Neuronal stem cell (in vitro differentiated cells): ENCODE results near the gene UNK.

Experiments
- DNase-seq: peaks from one replicate; pipeline ENCODE4 v3.0.0-alpha.2; 2013; ENCODE audit warnings: low spot score
- H2AFZ ChIP-seq: one replicate; pipeline ENCODE4 v1.6.1; 2013; ENCODE audit warnings: mild to moderate bottlenecking, low read length, inconsistent platforms
- H2AK5ac ChIP-seq: 2 replicates; pipeline ENCODE4 v1.6.1; 2013; ENCODE audit warnings: low read depth, mild to moderate bottlenecking, inconsistent platforms, low read length, moderate library complexity, mixed read lengths
- H2BK120ac ChIP-seq: 2 replicates; pipeline ENCODE4 v1.6.1; 2013; ENCODE audit warnings: low read depth, mild to moderate bottlenecking, inconsistent platforms, low read length, moderate library complexity, mixed read lengths
- H2BK12ac ChIP-seq: one replicate; pipeline ENCODE4 v1.6.1; 2013; ENCODE audit warnings: low read length, inconsistent platforms
- H2BK15ac ChIP-seq: 2 replicates; pipeline ENCODE4 v1.6.1; 2013; ENCODE audit warnings: mild to moderate bottlenecking, low read length, inconsistent platforms, mixed read lengths
- H2BK5ac ChIP-seq: one replicate; pipeline ENCODE4 v1.6.1; 2013; ENCODE audit warnings: inconsistent platforms, mild to moderate bottlenecking, low read length, moderate library complexity
- H3K14ac ChIP-seq: one replicate; pipeline ENCODE4 v1.6.1; 2013; ENCODE audit warnings: low read length, inconsistent platforms
- H3K18ac ChIP-seq: 2 replicates; pipeline ENCODE4 v1.6.1; 2013; ENCODE audit warnings: low read length, inconsistent platforms
- H3K23ac ChIP-seq: 2 replicates; pipeline ENCODE4 v1.6.1; 2013; ENCODE audit warnings: low read depth, mild to moderate bottlenecking, mixed read lengths, low read length, inconsistent platforms; ENCODE audit not compliant: poor library complexity
- H3K27ac ChIP-seq: replicated peaks from 3 replicates; pipeline ENCODE4 v1.5.1; 2013; ENCODE audit warnings: low read length, inconsistent platforms
- H3K27me3 ChIP-seq, 3 experiments: 2 replicates each; pipeline ENCODE4 v1.6.1; 2013; ENCODE audit warnings: low read length in 3 of 3, mild to moderate bottlenecking in 2 of 3, inconsistent platforms in 1 of 3, low read depth in 1 of 3, mixed read lengths in 1 of 3, moderate library complexity in 1 of 3; ENCODE audit not compliant: control insufficient read depth in 3 of 3, insufficient read depth in 3 of 3
- H3K36me3 ChIP-seq, 2 donors: replicated peaks in 1 of 2; 2 replicates each; pipeline ENCODE4 v1.6.1; 2013; ENCODE audit warnings: low read length in 2 of 2; ENCODE audit not compliant: control insufficient read depth in 2 of 2, insufficient read depth in 2 of 2
- H3K4ac ChIP-seq: 2 replicates; pipeline ENCODE4 v1.6.1; 2013; ENCODE audit warnings: inconsistent platforms, mild to moderate bottlenecking, low read length, moderate library complexity
- H3K4me1 ChIP-seq, 2 donors: 1 replicate in 1 of 2; 2 replicates in 1 of 2; pipeline ENCODE4 v1.6.1; 2013; ENCODE audit warnings: low read length in 2 of 2, low read depth in 1 of 2; ENCODE audit not compliant: control insufficient read depth in 2 of 2, insufficient read depth in 1 of 2
- H3K4me2 ChIP-seq: one replicate; pipeline ENCODE4 v1.6.1; 2013; ENCODE audit warnings: mild to moderate bottlenecking, low read length, inconsistent platforms; ENCODE audit not compliant: insufficient read depth, poor library complexity, severe bottlenecking
- H3K4me3 ChIP-seq, 2 donors: 2 replicates each; pipeline ENCODE4 v1.5.1; 2013; ENCODE audit warnings: low read length in 2 of 2, mild to moderate bottlenecking in 2 of 2, inconsistent platforms in 1 of 2, moderate library complexity in 1 of 2
- H3K79me1 ChIP-seq: one replicate; pipeline ENCODE4 v1.6.1; 2013; ENCODE audit warnings: low read depth, mild to moderate bottlenecking, inconsistent platforms, low read length, moderate library complexity
- H3K9ac ChIP-seq: one replicate; pipeline ENCODE4 v1.6.1; 2013; ENCODE audit warnings: mild to moderate bottlenecking, low read depth, low read length, inconsistent platforms; ENCODE audit not compliant: poor library complexity
- H3K9me3 ChIP-seq, 2 donors: replicated peaks in 1 of 2; 2 replicates each; pipeline versions ENCODE3 to v1.6.1; 2013; ENCODE audit warnings: low read length in 2 of 2, mild to moderate bottlenecking in 2 of 2, inconsistent platforms in 1 of 2, low read depth in 1 of 2, mixed read lengths in 1 of 2, moderate library complexity in 1 of 2; ENCODE audit not compliant: control insufficient read depth in 2 of 2, insufficient read depth in 1 of 2
- H4K8ac ChIP-seq: one replicate; pipeline ENCODE4 v1.6.1; 2013; ENCODE audit warnings: low read depth, mild to moderate bottlenecking, inconsistent platforms, low read length, moderate library complexity
- H4K91ac ChIP-seq: one replicate; pipeline ENCODE4 v1.6.1; 2013; ENCODE audit warnings: low read length, low read depth, mild to moderate bottlenecking, inconsistent platforms; ENCODE audit not compliant: poor library complexity
- WGBS, 2 donors: extraction: QIAGEN DNeasy Blood & Tissue Kit; methylation state at CpG; one replicate each; pipeline ENCODE4 v1.1.7; 2013; ENCODE audit warnings: missing lambda C conversion rate in 2 of 2, mixed read lengths in 1 of 2; ENCODE audit not compliant: insufficient read length in 2 of 2, insufficient replicate concordance in 1 of 2; ENCODE audit errors: extremely low coverage in 2 of 2; 5-methylcytosine and 5-hydroxymethylcytosine counted together

UNK gene

DNA sequence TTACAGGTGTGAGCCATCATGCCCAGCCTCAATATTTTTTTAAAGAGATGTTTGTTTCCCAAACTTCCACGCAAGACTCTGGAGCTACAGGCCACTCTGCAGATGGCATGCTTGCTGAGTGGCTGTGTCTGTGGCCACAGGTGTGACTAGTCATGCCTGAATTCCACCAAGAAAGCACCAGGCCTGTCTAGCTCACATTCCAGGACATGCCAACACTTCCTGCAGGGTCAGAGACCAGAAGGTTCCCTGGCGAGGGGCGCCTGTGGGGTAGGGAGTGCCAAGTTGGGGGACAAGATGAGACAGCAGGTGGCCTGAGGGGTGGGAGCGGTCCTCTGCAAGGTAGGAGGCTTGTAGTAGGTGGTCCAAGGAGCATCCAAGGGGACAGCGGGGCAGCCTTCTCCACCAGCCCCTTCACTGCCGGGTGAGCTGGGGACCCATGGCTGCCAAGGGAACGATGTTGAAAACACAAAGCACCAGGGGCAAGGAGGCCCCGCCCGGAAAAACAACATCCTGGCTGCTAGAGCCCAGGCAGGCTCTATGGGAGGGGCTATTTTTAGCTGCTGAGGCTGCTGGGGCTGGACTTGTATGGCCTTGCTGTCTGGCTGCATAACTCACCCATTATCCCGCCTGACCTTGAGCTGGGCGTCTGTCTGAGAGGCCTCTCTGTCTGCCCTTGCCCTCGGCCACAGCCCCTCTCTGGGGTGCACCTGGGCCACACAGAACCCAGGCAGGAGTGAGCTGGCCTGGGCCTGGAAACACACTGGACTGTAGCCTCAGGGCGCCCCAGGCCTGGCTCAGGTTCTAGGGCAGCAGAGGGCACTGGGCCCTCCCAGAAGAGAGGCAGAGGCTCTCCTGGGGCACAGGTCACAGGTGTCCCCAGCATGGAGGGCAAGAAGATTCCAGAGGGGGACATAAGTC lies 88.1 kb downstream of the UNK start:
- Histone ChIP-seq H3K4me2 (no peak overlapping the region), H3K79me1 (no peaks in the 10 kb centered on the region), H2BK15ac (peak overlapping the region; percentile 78), H3K18ac (peak overlapping the region; percentile 44), H3K36me3 (no peaks in the 10 kb centered on the region), H2AFZ (no peak overlapping the region), H3K9ac (no peak overlapping the region), H3K27ac (no peak overlapping the region), H2AK5ac (peak overlapping the region; percentile 74), H3K4me3 (no peak overlapping the region), H2BK120ac (no peak overlapping the region), H3K9me3 (no peaks in the 10 kb centered on the region), H3K23ac (peak overlapping the region; percentile 3), H4K8ac (peak overlapping the region; percentile 19), H3K27me3 (peaks cover 9 to 42% (median 20%) of the 10 kb centered on the region in 3 experiments), H3K4ac (no peak overlapping the region), H4K91ac (no peak overlapping the region), H3K14ac (no peak overlapping the region), H2BK12ac (no peak overlapping the region), H3K4me1 (peaks cover 8 to 18% of the 10 kb centered on the region in 2 donors), H2BK5ac (peak overlapping the region; percentile 93)
- no peak for DNase-seq
- no CpG with 5 or more reads among the region's 13 CpGs for WGBS, 2 donors

DNA sequence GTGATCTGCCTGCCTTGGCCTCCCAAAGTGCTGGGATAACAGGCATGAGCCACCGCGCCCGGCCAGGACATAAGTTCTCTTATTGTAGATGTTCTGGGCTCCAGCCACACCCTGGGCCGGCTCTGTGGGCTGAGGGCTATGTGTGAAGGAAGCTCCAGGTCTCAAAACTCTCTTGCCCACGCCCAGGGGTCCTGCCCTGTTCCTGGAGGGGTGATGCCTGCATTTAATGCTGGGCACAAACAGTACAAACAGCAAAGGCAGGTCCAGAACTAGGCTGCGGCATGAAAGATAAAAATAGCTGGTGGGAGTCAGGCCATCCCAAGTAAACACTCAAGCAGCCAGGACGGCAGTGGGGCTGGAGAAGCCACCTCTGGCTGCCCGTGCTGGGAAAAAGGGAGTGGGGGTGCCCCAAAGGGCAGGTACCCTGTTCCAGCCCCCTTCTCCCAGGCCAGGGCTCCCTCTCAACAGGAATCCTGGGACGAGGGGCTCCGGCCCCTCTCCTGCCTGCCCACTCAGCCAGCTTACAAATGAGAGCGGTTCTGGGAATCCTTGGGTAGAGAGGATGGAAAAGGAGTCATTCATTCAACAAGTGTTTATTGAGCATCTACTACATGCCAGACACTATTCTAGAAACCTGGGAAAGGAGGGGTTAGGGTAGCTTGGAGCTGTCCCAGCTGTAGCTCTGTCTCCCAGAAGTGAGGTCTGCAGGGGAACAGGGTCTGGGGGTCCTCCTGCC lies 89.1 kb downstream of the UNK start:
- H3K14ac ChIP-seq = no peak overlapping the region
- H3K27me3 ChIP-seq = peaks cover 14 to 52% (median 31%) of the 10 kb centered on the region in 3 experiments
- peak overlapping the region; percentile 94 for H2BK15ac ChIP-seq
- no peak overlapping the region for H3K23ac ChIP-seq
- H2BK120ac ChIP-seq = no peak overlapping the region
- no peaks in the 10 kb centered on the region for H3K9me3 ChIP-seq
- WGBS, 2 donors = no CpG with 5 or more reads among the region's 11 CpGs
- H4K8ac ChIP-seq = no peak overlapping the region
- H3K18ac ChIP-seq = no peak overlapping the region
- H3K36me3 ChIP-seq = no peaks in the 10 kb centered on the region
- no peaks in the 10 kb centered on the region for H3K79me1 ChIP-seq
- H2AK5ac ChIP-seq = no peak overlapping the region
- H4K91ac ChIP-seq = no peak overlapping the region
- H2AFZ ChIP-seq = no peak overlapping the region
- no peak overlapping the region for H3K4me3 ChIP-seq
- no peak overlapping the region for H3K4me2 ChIP-seq
- H3K4me1 ChIP-seq = peaks cover 8 to 18% of the 10 kb centered on the region in 2 donors
- no peak overlapping the region for H2BK12ac ChIP-seq
- no peak overlapping the region for H3K27ac ChIP-seq
- peak overlapping the region; percentile 22 for H2BK5ac ChIP-seq
- no peak overlapping the region for H3K4ac ChIP-seq
- no peak overlapping the region for H3K9ac ChIP-seq
- DNase-seq = no peak

DNA sequence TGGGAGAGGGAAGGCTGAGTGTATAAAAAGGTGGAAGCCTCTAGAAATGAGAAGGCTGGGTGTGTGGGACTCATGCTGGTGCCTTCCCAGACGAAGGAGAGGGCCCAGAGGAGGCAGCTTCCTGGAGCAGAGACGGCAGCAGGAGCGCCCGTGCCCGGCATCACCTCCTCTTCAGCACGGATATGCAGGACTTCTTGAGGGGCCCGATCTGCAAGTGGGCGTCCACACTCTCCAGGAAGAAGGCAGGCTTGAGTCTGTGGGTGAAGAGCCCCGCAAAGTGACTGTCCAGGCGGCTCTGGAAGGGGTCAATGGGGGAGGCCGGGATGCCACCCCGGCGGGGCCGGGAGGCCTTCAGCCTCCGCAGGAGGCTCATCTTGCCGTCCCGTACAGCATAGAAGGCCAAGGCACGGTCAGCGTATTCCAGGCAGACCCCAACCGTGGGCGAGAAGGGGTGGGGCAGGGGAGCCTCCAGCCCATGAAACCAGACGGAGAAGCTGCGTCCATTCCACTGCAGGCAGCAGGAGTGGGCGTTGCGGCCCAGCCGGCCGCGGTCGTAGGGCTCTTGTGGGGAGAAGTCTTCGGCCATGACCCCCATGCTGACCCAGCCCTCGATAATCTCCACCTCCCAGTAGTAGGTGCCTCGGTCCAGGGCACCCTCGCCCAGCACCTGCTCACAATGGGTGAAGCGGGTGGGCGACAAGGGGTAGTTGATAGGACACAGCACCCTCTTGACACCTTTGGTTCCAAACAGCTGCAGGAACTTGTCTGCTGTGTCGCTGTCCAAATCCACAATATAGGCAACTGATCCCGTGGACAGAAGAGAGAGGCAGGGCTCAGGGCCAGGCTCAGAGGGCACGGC lies 89.9 kb downstream of the UNK start:
- Histone ChIP-seq H3K79me1 (no peaks in the 10 kb centered on the region), H3K4me1 (peaks cover 7 to 14% of the 10 kb centered on the region in 2 donors), H2AFZ (no peak overlapping the region), H2BK5ac (peak overlapping the region; percentile 22), H3K23ac (no peak overlapping the region), H3K4me3 (no peak overlapping the region), H3K27me3 (peaks cover 14 to 60% (median 37%) of the 10 kb centered on the region in 3 experiments), H4K8ac (no peak overlapping the region), H3K14ac (no peak overlapping the region), H4K91ac (no peak overlapping the region), H2BK120ac (no peak overlapping the region), H3K27ac (no peak overlapping the region), H2BK12ac (no peak overlapping the region), H3K9ac (no peak overlapping the region), H3K9me3 (no peaks in the 10 kb centered on the region), H3K4me2 (no peak overlapping the region), H3K36me3 (no peaks in the 10 kb centered on the region), H3K18ac (no peak overlapping the region), H2AK5ac (peak overlapping the region; percentile 90), H2BK15ac (peak overlapping the region; percentile 94), H3K4ac (no peak overlapping the region)
- no CpG with 5 or more reads among the region's 38 CpGs for WGBS, 2 donors
- DNase-seq = no peak
